BLaER1 treated with 17β-estradiol and CSF1 and Interleukin-3, amounts not matched to agents 10 nM and 100 nM (cell line): ENCODE measurements around the gene ZACN.
A peak's percentile ranks its signal among the peaks of the same experiment; 100 is the strongest.

Experiments used
- H3K27ac ChIP-seq, 11 experiments: shearing (Covaris generic); formaldehyde crosslinking; 2 replicates each; pipeline ENCODE4 v1.8.1; 2022
- H3K27me3 ChIP-seq, 11 experiments: shearing (Covaris generic); formaldehyde crosslinking; 2 replicates each; pipeline ENCODE4 v1.8.1; 2022
- H3K36me3 ChIP-seq, 11 experiments: shearing (Covaris generic); formaldehyde crosslinking; 2 replicates each; pipeline ENCODE4 v1.8.1; 2022
- H3K4me1 ChIP-seq, 10 experiments: shearing (Covaris generic); formaldehyde crosslinking; 2 replicates each; pipeline ENCODE4 v1.8.1; 2022
- H3K4me2 ChIP-seq, 11 experiments: shearing (Covaris generic); formaldehyde crosslinking; 2 replicates each; pipeline ENCODE4 v1.8.1; 2022
- H3K4me3 ChIP-seq, 10 experiments: shearing (Covaris generic); formaldehyde crosslinking; 2 replicates each; pipeline ENCODE4 v1.8.1; 2022
- H3K9ac ChIP-seq, 11 experiments: shearing (Covaris generic); formaldehyde crosslinking; 2 replicates each; pipeline ENCODE4 v1.8.1; 2022
- H3K9me3 ChIP-seq, 11 experiments: shearing (Covaris generic); formaldehyde crosslinking; replicated peaks in 1 of 11; 2 replicates each; pipeline ENCODE4 v1.8.1; 2022
- H4K20me1 ChIP-seq, 11 experiments: shearing (Covaris generic); formaldehyde crosslinking; 2 replicates each; pipeline ENCODE4 v1.8.1; 2022
- Cebpa-rat ChIP-seq, 11 experiments: shearing (Covaris generic); IDR thresholded peaks; 2 replicates each; pipeline ENCODE4 v1.8.1; 2022

The ZACN gene

GRCh38 chr17:76097716-76098295 is 18.8 kb downstream of the ZACN start:
- Histone ChIP-seq H3K36me3 (peaks cover 85 to 98% (median 93%) of the 10 kb centered on the region in 11 experiments), H3K4me1 (peaks cover 18 to 34% (median 27%) of the 10 kb centered on the region in 10 experiments), H3K9me3 (no peaks in the 10 kb centered on the region), H3K4me3 (no peak overlapping the region), H3K4me2 (no peak overlapping the region), H4K20me1 (peaks cover 0 to 22% (median 11%) of the 10 kb centered on the region in 11 experiments; a peak in 14 of 22 replicates), H3K9ac (no peak overlapping the region), H3K27ac (no peak overlapping the region), H3K27me3 (no peaks in the 10 kb centered on the region)
- TF ChIP-seq Cebpa-rat (IDR thresholded peaks at IDR 0.05): no peak

- H3K27ac ChIP-seq: peak overlapping the region; percentile 69 to 89 (median 82)
- peaks cover 39 to 47% (median 43%) of the 10 kb centered on the region in 11 experiments for H3K36me3 ChIP-seq
Observed at GRCh38 chr17:76102944-76103273, 23.9 kb downstream of the ZACN start.

DNA sequence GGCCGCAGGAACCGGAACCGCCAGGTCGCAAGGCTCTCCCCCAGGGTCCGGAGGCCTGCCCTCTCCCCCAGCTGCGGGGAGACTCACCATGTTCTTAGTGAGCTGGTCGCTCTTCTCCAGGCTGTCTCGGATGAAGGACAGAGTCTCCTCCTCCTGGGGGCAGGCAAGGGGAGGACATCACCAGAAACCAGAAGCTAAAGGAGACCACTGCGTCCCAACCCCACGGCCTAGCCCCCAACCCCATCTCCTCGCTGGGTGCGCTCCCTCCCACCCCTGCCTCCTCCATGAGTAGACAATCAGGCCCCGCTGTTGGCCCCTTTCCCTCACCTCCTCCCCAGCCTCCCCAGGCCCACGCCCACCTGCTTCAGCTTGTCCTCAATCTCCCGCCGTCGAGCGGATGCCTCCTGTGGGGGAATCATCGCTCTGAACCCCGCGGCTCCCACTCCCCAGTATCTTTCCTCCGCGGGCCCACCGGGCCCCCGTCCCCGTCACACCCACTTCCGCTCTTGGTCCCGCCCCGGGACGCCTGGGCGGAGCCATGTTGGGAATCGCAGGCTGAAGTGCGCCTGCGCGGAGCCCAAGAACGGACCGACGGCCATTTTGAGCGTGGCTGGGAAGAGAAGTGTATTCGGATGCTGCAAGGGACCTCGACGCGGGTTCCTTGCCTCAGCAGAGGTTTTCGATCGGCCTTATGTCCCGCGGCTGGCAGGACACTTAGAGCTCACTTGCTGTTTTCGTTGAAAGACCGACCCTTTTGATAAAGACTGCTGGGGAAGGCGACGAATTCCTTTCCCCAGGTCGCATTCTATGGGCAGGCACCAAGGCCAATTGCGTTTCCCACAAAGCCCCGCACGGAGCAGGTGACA is 24.5 kb downstream of the ZACN start, which contains the start of gene EXOC7:
TSS of gene EXOC7 (minus strand) at position 514 of the 866 bp plus-strand sequence. CDS start at position 419, 95 bp downstream.
- peak within 1 kb of the TSS; percentile 69 to 89 (median 82) for H3K27ac ChIP-seq
- H3K9me3 ChIP-seq: no peaks in the 10 kb centered on the region
- H3K4me2 ChIP-seq: peak within 1 kb of the TSS; percentile 88 to 97 (median 91)
- no peak for TF ChIP-seq Cebpa-rat (IDR thresholded peaks at IDR 0.05)
- H4K20me1 ChIP-seq: no peaks in the 10 kb centered on the region
- peak within 1 kb of the TSS; percentile 71 to 82 (median 74) for H3K4me3 ChIP-seq
- peaks cover 29 to 51% (median 43%) of the 10 kb centered on the region in 10 experiments for H3K4me1 ChIP-seq
- peaks cover 33 to 41% (median 37%) of the 10 kb centered on the region in 11 experiments for H3K36me3 ChIP-seq
- peak within 1 kb of the TSS; percentile 75 to 89 (median 86) for H3K9ac ChIP-seq
- no peaks in the 10 kb centered on the region for H3K27me3 ChIP-seq

More at GRCh38 chr17:76102944-76103273, 23.9 kb downstream of the ZACN start:
- H3K27me3 ChIP-seq: no peaks in the 10 kb centered on the region
- peaks cover 29 to 51% (median 43%) of the 10 kb centered on the region in 10 experiments for H3K4me1 ChIP-seq
- H3K9ac ChIP-seq: peak overlapping the region; percentile 75 to 89 (median 86)
- H4K20me1 ChIP-seq: no peaks in the 10 kb centered on the region
- H3K4me2 ChIP-seq: peak overlapping the region; percentile 86 to 97 (median 90)
- no peaks in the 10 kb centered on the region for H3K9me3 ChIP-seq
- peak overlapping the region; percentile 71 to 82 (median 74) for H3K4me3 ChIP-seq
- TF ChIP-seq Cebpa-rat (IDR thresholded peaks at IDR 0.05): no peak

DNA sequence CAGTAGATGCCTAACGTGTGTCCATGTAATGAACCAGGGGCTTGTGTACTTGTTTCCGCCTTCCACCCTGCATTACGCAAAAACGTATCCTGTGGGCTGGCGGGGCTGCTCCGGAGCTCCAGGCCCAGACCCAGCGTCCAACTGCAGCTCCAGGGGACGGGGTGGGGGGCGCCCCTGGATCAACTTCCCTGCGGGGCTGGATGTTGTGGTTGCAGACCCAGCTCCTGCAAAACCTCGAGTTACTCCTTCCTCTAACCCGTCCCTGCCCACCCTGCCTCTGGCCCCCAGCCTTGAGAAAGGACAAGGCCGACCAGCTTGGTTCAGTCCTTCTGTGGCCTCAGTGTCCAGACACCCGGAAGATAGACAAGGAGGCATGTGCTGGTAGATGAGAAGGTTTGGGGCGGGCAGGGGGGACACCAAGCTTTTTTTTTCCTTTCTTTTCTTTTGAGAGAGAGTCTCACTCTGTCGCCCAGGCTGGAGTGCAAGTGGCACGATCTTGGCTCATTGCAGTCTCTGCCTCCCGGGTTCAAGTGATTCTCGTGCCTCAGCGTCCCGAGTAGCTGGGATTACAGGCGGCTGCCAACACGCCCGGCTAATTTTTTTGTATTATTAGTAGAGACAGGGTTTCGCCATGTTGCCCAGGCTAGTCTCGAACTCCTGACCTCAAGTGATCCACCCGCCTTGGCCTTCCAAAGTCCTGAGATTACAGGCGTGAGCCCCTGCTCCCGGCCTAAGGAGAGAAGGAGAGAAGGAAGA is 25.3 kb downstream of the ZACN start:
- H3K27ac ChIP-seq: peak overlapping the region; percentile 69 to 89 (median 82); a peak in 21 of 22 replicates
- H3K9ac ChIP-seq: peak overlapping the region in 10 of 11 experiments; percentile 75 to 89 (median 86); a peak in 20 of 22 replicates
- no peaks in the 10 kb centered on the region for H3K9me3 ChIP-seq
- H3K36me3 ChIP-seq: peaks cover 26 to 33% (median 30%) of the 10 kb centered on the region in 11 experiments
- no peaks in the 10 kb centered on the region for H3K27me3 ChIP-seq
- peaks cover 29 to 51% (median 43%) of the 10 kb centered on the region in 10 experiments for H3K4me1 ChIP-seq
- TF ChIP-seq Cebpa-rat (IDR thresholded peaks at IDR 0.05): no peak
- H3K4me3 ChIP-seq: peak overlapping the region; percentile 71 to 82 (median 74)
- H3K4me2 ChIP-seq: peak overlapping the region; percentile 88 to 97 (median 91)
- H4K20me1 ChIP-seq: no peaks in the 10 kb centered on the region

DNA sequence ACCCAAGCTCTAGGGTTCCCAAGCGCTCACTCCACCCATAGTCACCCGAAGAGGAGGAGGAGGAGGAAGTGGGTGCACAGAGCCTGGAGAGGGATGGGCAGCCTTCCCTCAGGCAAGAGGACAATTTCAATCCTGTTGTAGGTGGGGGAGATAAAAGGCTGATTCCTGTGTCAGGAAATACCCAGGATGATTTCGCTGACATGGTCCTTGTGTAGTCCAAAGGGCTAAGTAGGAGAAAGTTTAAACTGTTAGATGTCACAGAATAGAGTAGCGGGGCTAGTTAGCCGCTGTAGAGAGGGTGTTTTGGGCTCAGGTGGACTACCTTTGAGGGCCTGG is 25.9 kb downstream of the ZACN start:
- peak overlapping the region in 6 of 11 experiments; percentile 88 to 96 (median 90); a peak in 9 of 22 replicates for H3K4me2 ChIP-seq
- no peaks in the 10 kb centered on the region for H4K20me1 ChIP-seq
- no peaks in the 10 kb centered on the region for H3K9me3 ChIP-seq
- H3K27me3 ChIP-seq: no peaks in the 10 kb centered on the region
- H3K36me3 ChIP-seq: peaks cover 21 to 28% (median 24%) of the 10 kb centered on the region in 11 experiments
- H3K4me1 ChIP-seq: peaks cover 29 to 51% (median 43%) of the 10 kb centered on the region in 10 experiments
- H3K4me3 ChIP-seq: no peak overlapping the region
- no peak overlapping the region for H3K9ac ChIP-seq
- H3K27ac ChIP-seq: no peak overlapping the region; a peak in 1 of 22 replicates
- no peak for TF ChIP-seq Cebpa-rat (IDR thresholded peaks at IDR 0.05)

DNA sequence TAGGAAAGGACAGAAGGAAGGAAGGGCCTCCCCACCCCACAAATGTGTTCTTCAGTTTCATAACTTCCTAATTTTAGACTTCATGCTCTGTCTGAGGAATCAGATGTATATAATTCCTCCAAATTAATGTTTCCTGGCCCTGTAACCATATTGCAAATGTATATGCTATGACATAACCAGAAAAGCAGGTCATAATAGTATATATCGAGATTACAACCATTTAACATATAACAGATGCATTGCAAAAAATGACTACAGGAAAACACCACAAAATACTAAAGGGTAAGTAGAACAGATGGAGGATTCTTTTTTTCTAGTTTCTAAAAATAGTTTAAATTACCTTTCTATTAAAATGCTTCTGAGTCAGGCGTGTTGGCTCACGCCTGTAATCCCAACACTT is 27.7 kb downstream of the ZACN start:
- Histone ChIP-seq H3K27ac (no peak overlapping the region), H4K20me1 (no peaks in the 10 kb centered on the region), H3K4me2 (peak overlapping the region; percentile 6 to 63 (median 39); a peak in 16 of 22 replicates), H3K9ac (no peak overlapping the region), H3K9me3 (no peaks in the 10 kb centered on the region), H3K4me3 (no peak overlapping the region), H3K27me3 (no peaks in the 10 kb centered on the region), H3K36me3 (peaks cover 2 to 10% (median 6%) of the 10 kb centered on the region in 11 experiments), H3K4me1 (peaks cover 29 to 44% (median 38%) of the 10 kb centered on the region in 10 experiments)
- TF ChIP-seq Cebpa-rat (IDR thresholded peaks at IDR 0.05): no peak

DNA sequence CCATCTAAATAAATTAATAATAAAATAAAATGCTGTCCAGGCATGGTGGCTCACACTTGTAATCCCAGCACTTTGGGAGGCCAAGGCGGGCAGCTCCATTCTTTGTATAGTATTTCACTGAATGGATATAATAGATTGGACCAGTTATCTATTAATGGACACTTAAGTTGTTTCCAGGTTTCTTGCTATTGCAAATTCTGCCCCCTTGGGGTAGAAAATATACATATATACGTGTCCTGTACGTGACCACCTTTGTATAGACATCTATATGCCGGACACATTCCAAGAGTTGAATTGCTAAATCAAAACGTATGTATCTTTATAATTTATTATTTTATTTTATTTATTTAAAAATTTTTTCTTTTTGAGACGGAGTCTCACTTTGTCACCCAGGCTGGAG is 28.5 kb downstream of the ZACN start:
- Histone ChIP-seq H3K36me3 (0 out of 22 replicates have a peak, but pooled peaks cover 0 to 1% (median 0%) of the 10 kb centered on the region in 11 experiments), H3K4me2 (peak overlapping the region in 1 of 11 experiments; percentile 39; a peak in 1 of 22 replicates), H3K4me3 (no peak overlapping the region), H3K9me3 (0 out of 22 replicates have a peak, but pooled peaks cover 0 to under 1% (median 0%) of the 10 kb centered on the region in 11 experiments), H3K27me3 (no peaks in the 10 kb centered on the region), H3K4me1 (peaks cover 22 to 36% (median 30%) of the 10 kb centered on the region in 10 experiments), H3K9ac (no peak overlapping the region), H4K20me1 (no peaks in the 10 kb centered on the region), H3K27ac (no peak overlapping the region)
- no peak for TF ChIP-seq Cebpa-rat (IDR thresholded peaks at IDR 0.05)

DNA sequence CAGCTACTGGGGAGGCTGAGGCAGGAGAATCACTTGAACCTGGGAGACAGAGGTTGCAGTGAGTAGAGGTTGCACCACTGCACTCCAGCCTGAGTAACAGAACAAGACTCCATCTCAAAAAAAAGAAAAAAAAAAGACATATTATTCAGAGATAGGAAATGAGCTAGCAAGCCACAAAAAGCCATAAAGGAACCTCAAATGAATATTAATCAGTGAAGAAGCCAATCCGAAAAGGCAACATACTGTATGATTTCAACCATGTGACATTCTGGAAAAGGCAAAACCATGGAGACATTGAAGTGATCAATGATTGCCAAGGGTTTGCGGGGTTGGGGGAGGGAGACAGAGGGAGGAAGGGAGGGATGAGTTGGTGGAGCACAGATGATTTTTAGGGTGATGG is 33.0 kb downstream of the ZACN start:
- Histone ChIP-seq H3K4me3 (no peak overlapping the region), H4K20me1 (no peaks in the 10 kb centered on the region), H3K9me3 (peaks cover 0 to 12% (median 8%) of the 10 kb centered on the region in 11 experiments; a peak in 15 of 22 replicates), H3K4me2 (no peak overlapping the region), H3K27me3 (no peaks in the 10 kb centered on the region), H3K4me1 (peaks cover 0 to 5% (median 4%) of the 10 kb centered on the region in 10 experiments; a peak in 14 of 20 replicates), H3K27ac (no peak overlapping the region), H3K36me3 (no peaks in the 10 kb centered on the region), H3K9ac (no peak overlapping the region)
- TF ChIP-seq Cebpa-rat (IDR thresholded peaks at IDR 0.05): no peak
